HepG2 (cell line): ENCODE data around the gene MBTPS2. TPM values are rescaled to one million over a fixed set of nuclear protein-coding genes. Genes with fewer than 3 reads are reported as not detected.

Experiments
- ATAC-seq: fragments of 200-7000 bp; cut with Tn5 transposase; 3 replicates; pipeline ENCODE4 v1.9.1; 2020; ENCODE audit warnings: mild to moderate bottlenecking, moderate library complexity
- BruUV-seq: library from RNA; stranded (reverse); fragments of 400-500 nt; replicated peaks from 2 replicates; lab custom pipeline; 2021; lab: Mats Ljungman, UMichigan
- CTCF ChIA-PET: fragments of 300-600 bp; formaldehyde crosslinking; extraction: SDS; loops from one replicate; lab custom pipeline; 2021; ENCODE audit warnings: low total read pairs, inconsistent platforms, low intra/inter-chr PET ratio; lab: Yijun Ruan, JAX
- POLR2A ChIA-PET: fragments of 350-600 bp; sonication (Branson Sonifier 250); formaldehyde crosslinking; loops from one replicate; lab custom pipeline; 2020; ENCODE audit warnings: antibody characterized with exemption, inconsistent platforms; lab: Yijun Ruan, JAX
- DNase-seq: peaks from one replicate; pipeline ENCODE4 v3.0.0-alpha.2; 2015; ENCODE audit warnings: low spot score
- FAIRE-seq: peaks from 3 replicates; lab custom pipeline; 2011; peaks lifted over from hg19 to GRCh38; lab: Jason Lieb, UNC
- H2AFZ ChIP-seq: one replicate; pipeline ENCODE4 v1.6.1; 2011; ENCODE audit warnings: low read length, inconsistent platforms
- H3K27ac ChIP-seq: fragments of 300-600 bp; 3 replicates; pipeline ENCODE4 v1.8.0; 2011; ENCODE audit warnings: mixed run types, mild to moderate bottlenecking, mixed read lengths, low read length, inconsistent platforms; ENCODE audit not compliant: insufficient read depth; ENCODE audit errors: extremely low read length
- H3K27me3 ChIP-seq, 2 experiments: fragments of 200-600 bp in 1 of 2; 2 replicates in 1 of 2; 3 replicates in 1 of 2; pipeline versions ENCODE4 v1.6.0 to v1.8.0; 2011; ENCODE audit warnings: low read length in 2 of 2, mild to moderate bottlenecking in 2 of 2, moderate library complexity in 2 of 2, inconsistent platforms in 1 of 2; ENCODE audit not compliant: insufficient read depth in 2 of 2, control insufficient read depth in 1 of 2
- H3K36me3 ChIP-seq, 2 experiments: fragments of 200-600 bp in 1 of 2; replicated peaks in 1 of 2; 2 replicates in 1 of 2; 3 replicates in 1 of 2; pipeline versions ENCODE4 v1.5.1 to v1.8.0; 2011; ENCODE audit warnings: low read length in 2 of 2, inconsistent platforms in 1 of 2; ENCODE audit not compliant: insufficient read depth in 2 of 2, control insufficient read depth in 1 of 2
- H3K4me1 ChIP-seq: 2 replicates; pipeline ENCODE4 v1.5.1; 2012; ENCODE audit warnings: low read length, inconsistent platforms; ENCODE audit not compliant: insufficient read depth
- H3K4me2 ChIP-seq: 2 replicates; pipeline ENCODE4 v1.6.0; 2011; ENCODE audit warnings: low read depth, low read length, inconsistent platforms
- H3K4me3 ChIP-seq, 3 experiments: fragments of 200-600 bp in 1 of 3; sonication (generic), shearing (Covaris generic) in 1 of 3; replicated peaks in 1 of 3; 2 replicates each; pipeline ENCODE4 v1.5.1; 2011 to 2016; ENCODE audit warnings: low read length in 3 of 3, inconsistent platforms in 2 of 3, low read depth in 2 of 3, mild to moderate bottlenecking in 2 of 3, control low read depth in 1 of 3, mixed read lengths in 1 of 3; ENCODE audit not compliant: insufficient read depth in 1 of 3
- H3K79me2 ChIP-seq: one replicate; pipeline ENCODE4 v1.6.1; 2011; ENCODE audit warnings: low read length, inconsistent platforms; ENCODE audit not compliant: insufficient read depth
- H3K9ac ChIP-seq: 2 replicates; pipeline ENCODE4 v1.6.0; 2011; ENCODE audit warnings: mild to moderate bottlenecking, low read depth, low read length, inconsistent platforms; ENCODE audit not compliant: insufficient read depth
- H3K9me3 ChIP-seq: 2 replicates; pipeline ENCODE4 v1.5.1; 2012; ENCODE audit warnings: mild to moderate bottlenecking, low read length
- H4K20me1 ChIP-seq: 2 replicates; pipeline ENCODE4 v1.6.0; 2011; ENCODE audit warnings: inconsistent platforms, mild to moderate bottlenecking, low read length, moderate library complexity; ENCODE audit not compliant: insufficient read depth
- AHR ChIP-seq: IDR thresholded peaks from 2 replicates; pipeline ENCODE4 v1.6.1; 2018; ENCODE audit warnings: missing genetic modification reagents, missing compliant biosample characterization
- KDM4B ChIP-seq: sonication (generic); formaldehyde crosslinking; IDR thresholded peaks from 2 replicates; pipeline ENCODE4 v1.4.0; 2020; ENCODE audit warnings: missing genetic modification reagents
- KMT2B ChIP-seq: IDR thresholded peaks from 2 replicates; pipeline ENCODE4 v1.6.1; 2016; ENCODE audit warnings: missing genetic modification reagents, missing compliant biosample characterization
- NFE2 ChIP-seq: sonication (generic); formaldehyde crosslinking; IDR thresholded peaks from 2 replicates; pipeline ENCODE4 v1.4.0; 2020; ENCODE audit warnings: missing genetic modification reagents
- RAD21 ChIP-seq: fragments of 450-650 bp; formaldehyde crosslinking; IDR thresholded peaks from 2 replicates; pipeline ENCODE4 v1.5.0; 2020; ENCODE audit warnings: mild to moderate bottlenecking
- RORA ChIP-seq: sonication (generic); formaldehyde crosslinking; IDR thresholded peaks from 2 replicates; pipeline ENCODE4 v1.5.0; 2020; ENCODE audit warnings: mild to moderate bottlenecking, missing genetic modification reagents, moderate library complexity
- ZKSCAN5 ChIP-seq: sonication (generic); formaldehyde crosslinking; IDR thresholded peaks from 2 replicates; pipeline ENCODE4 v1.5.1; 2020; ENCODE audit warnings: mild to moderate bottlenecking, missing genetic modification reagents
- ZNF484 ChIP-seq: sonication (generic); formaldehyde crosslinking; IDR thresholded peaks from 2 replicates; pipeline ENCODE4 v1.5.1; 2020; ENCODE audit warnings: mild to moderate bottlenecking, low read depth, missing genetic modification reagents, borderline replicate concordance
- ZNF572 ChIP-seq: sonication (generic); formaldehyde crosslinking; IDR thresholded peaks from 2 replicates; pipeline ENCODE4 v1.5.1; 2020; ENCODE audit warnings: mild to moderate bottlenecking, missing genetic modification reagents
- ZSCAN31 ChIP-seq: sonication (generic); formaldehyde crosslinking; IDR thresholded peaks from 2 replicates; pipeline ENCODE4 v1.5.0; 2020; ENCODE audit warnings: low read depth, mild to moderate bottlenecking, missing genetic modification reagents
- WGBS: methylation state at CpG from one replicate; pipeline ENCODE4 v1.1.6; 2017; ENCODE audit warnings: low lambda C conversion rate; 5-methylcytosine and 5-hydroxymethylcytosine counted together
- in situ Hi-C: cut with HindIII; loops from 2 replicates; pipeline ENCODE4 v1.10.0; 2017; ENCODE audit warnings: low pct_unique_long_range_greater_than_20kb; ENCODE audit not compliant: extremely low pct_ligation_motif_present
- intact Hi-C: fragments of 100-400 bp; cut with micrococcal nuclease; formaldehyde crosslinking; loops from one replicate; pipeline ENCODE4 v1.10.0; 2022; ENCODE audit not compliant: unreplicated experiment
- polyA plus RNA-seq, 8 experiments: library from polyadenylated mRNA; depleted of rRNA in 3 of 8; stranded (reverse) in 7 of 8; unstranded in 1 of 8; fragments of >200 nt; fragmentation: Illumina TruSeq in 4 of 8; extraction: Trizol in 4 of 8; gene quantifications; 2 replicates each; pipeline versions ENCODE4 v1.2.1 to v1.2.3, GENCODE V29; 2011 to 2016; ENCODE audit warnings: low read depth in 4 of 8, missing spikeins in 1 of 8, mixed read lengths in 1 of 8; ENCODE audit not compliant: insufficient read depth in 1 of 8
- total RNA-seq, 5 experiments: library from RNA; depleted of rRNA; stranded (reverse); fragments of >200 nt; fragmentation: Illumina TruSeq; extraction: Trizol; gene quantifications; 2 replicates each; pipeline ENCODE4 v1.2.3, GENCODE V29; 2016; ENCODE audit warnings: low read depth in 1 of 5
- TF ChIP-seq, protein P1 (sequence below): sonication (generic); formaldehyde crosslinking; IDR thresholded peaks from 2 replicates; pipeline ENCODE4 v1.4.0; 2020; ENCODE audit warnings: missing genetic modification reagents, borderline replicate concordance
- TF ChIP-seq, protein P2 (sequence below): sonication (generic); formaldehyde crosslinking; IDR thresholded peaks from 2 replicates; pipeline ENCODE4 v1.5.0; 2020; ENCODE audit warnings: missing genetic modification reagents, mild to moderate bottlenecking, borderline replicate concordance
- TF ChIP-seq, protein P3 (sequence below): sonication (generic); formaldehyde crosslinking; IDR thresholded peaks from 2 replicates; pipeline ENCODE4 v1.5.0; 2020; ENCODE audit warnings: missing genetic modification reagents

Gene MBTPS2
- total and polyA plus RNA-seq, 2 of the 13 experiments (the other 11 are each of a cell fraction or from before 2014, with no cell fraction given), result 5.7 to 14.4 TPM

DNA sequence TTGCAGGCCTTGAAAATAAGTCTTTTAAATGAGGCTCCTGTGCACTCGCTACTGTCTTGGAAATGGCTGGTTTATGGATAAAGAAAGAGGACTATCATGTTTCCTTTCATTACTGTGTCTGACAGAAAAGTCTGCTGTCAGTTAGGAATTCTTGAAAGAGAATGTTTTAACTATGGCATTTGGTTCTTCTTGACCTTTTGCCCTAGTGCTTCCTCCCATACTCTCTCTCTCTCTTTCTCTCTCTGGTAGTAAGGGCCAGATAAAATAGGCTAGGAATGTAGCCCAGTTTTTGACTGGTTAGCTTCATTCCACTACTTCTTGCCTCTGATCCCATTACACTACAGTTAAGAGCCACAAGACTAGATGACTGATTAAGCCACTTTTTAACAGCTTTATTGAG is 46.2 kb downstream of the MBTPS2 start:
- no peak for ATAC-seq
- intact Hi-C loops, result no loop called here
- Histone ChIP-seq H3K27ac (no peak overlapping the region), H3K9me3 (no peaks in the 10 kb centered on the region), H3K27me3 (no peaks in the 10 kb centered on the region), H3K36me3 (no peaks in the 10 kb centered on the region), H2AFZ (no peak overlapping the region), H3K9ac (no peak overlapping the region), H3K79me2 (no peaks in the 10 kb centered on the region), H3K4me2 (no peak overlapping the region), H4K20me1 (no peaks in the 10 kb centered on the region), H3K4me1 (peaks cover 14% of the 10 kb centered on the region; the same call in 1 of the 2 replicates)
- CTCF ChIA-PET, result no interaction called here
- no peak for FAIRE-seq
- in situ Hi-C loops, result no loop called here
- no TSS peak for BruUV-seq
- DNase-seq, result no peak
- TF ChIP-seq RORA (CRISPR knock-in tag), result no peak
- no peak for TF ChIP-seq ZNF484 (CRISPR knock-in tag)
- TF ChIP-seq RAD21 (CRISPR knock-in tag), result no peak
- no peak for TF ChIP-seq ZNF572 (CRISPR knock-in tag)
- TF ChIP-seq, protein P1, sequence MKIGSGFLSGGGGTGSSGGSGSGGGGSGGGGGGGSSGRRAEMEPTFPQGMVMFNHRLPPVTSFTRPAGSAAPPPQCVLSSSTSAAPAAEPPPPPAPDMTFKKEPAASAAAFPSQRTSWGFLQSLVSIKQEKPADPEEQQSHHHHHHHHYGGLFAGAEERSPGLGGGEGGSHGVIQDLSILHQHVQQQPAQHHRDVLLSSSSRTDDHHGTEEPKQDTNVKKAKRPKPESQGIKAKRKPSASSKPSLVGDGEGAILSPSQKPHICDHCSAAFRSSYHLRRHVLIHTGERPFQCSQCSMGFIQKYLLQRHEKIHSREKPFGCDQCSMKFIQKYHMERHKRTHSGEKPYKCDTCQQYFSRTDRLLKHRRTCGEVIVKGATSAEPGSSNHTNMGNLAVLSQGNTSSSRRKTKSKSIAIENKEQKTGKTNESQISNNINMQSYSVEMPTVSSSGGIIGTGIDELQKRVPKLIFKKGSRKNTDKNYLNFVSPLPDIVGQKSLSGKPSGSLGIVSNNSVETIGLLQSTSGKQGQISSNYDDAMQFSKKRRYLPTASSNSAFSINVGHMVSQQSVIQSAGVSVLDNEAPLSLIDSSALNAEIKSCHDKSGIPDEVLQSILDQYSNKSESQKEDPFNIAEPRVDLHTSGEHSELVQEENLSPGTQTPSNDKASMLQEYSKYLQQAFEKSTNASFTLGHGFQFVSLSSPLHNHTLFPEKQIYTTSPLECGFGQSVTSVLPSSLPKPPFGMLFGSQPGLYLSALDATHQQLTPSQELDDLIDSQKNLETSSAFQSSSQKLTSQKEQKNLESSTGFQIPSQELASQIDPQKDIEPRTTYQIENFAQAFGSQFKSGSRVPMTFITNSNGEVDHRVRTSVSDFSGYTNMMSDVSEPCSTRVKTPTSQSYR (CRISPR knock-in tag), result no peak
- no peak for TF ChIP-seq KDM4B
- TF ChIP-seq, all 625 proteins: peak for 0
- POLR2A ChIA-PET, result no interaction called here
- 100% methylated on average over 1 of the region's 1 CpG for WGBS
- H3K4me3 ChIP-seq, result no peak overlapping the region

DNA sequence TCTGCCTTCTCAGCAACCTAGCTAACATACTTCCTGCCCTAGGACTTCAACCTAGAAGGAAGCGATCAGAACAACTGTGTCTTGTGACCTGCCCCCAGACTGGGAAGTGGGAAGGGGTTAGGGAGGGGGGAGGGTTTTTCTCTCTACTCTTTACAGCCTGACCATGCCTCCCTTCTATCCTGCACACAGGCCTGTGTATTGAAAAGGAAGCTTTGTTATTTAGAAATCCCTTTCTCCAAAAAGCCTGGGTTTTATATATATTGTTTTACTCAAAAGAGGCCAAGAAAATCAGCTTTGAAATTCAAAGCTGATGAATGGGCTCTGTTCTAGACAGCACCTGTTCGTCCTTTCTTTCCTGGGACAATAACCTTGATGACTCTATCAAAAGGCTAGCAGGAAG is 65.9 kb downstream of the MBTPS2 start:
- H3K4me2 ChIP-seq, result no peak overlapping the region
- TF ChIP-seq KMT2B (CRISPR knock-in tag), result no peak
- TF ChIP-seq ZKSCAN5, result no peak
- TF ChIP-seq NFE2 (CRISPR knock-in tag), result no peak
- TF ChIP-seq, protein P2, sequence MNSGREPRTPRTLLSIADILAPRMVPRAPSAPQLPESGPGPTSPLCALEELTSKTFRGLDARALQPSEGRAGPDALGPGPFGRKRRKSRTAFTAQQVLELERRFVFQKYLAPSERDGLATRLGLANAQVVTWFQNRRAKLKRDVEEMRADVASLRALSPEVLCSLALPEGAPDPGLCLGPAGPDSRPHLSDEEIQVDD, result no peak
- TF ChIP-seq ZSCAN31 (CRISPR knock-in tag), result no peak
- no peak for TF ChIP-seq AHR (CRISPR knock-in tag)
- TF ChIP-seq, protein P3, sequence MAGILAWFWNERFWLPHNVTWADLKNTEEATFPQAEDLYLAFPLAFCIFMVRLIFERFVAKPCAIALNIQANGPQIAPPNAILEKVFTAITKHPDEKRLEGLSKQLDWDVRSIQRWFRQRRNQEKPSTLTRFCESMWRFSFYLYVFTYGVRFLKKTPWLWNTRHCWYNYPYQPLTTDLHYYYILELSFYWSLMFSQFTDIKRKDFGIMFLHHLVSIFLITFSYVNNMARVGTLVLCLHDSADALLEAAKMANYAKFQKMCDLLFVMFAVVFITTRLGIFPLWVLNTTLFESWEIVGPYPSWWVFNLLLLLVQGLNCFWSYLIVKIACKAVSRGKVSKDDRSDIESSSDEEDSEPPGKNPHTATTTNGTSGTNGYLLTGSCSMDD (CRISPR knock-in tag), result no peak
- TF ChIP-seq, all 625 proteins: peak for 0
- Histone ChIP-seq H3K4me3 (no peak overlapping the region), H4K20me1 (no peaks in the 10 kb centered on the region), H3K79me2 (no peaks in the 10 kb centered on the region), H3K9me3 (no peaks in the 10 kb centered on the region), H3K36me3 (no peaks in the 10 kb centered on the region), H3K9ac (no peak overlapping the region), H3K27ac (no peak overlapping the region), H2AFZ (no peak overlapping the region), H3K27me3 (no peaks in the 10 kb centered on the region), H3K4me1 (no peaks in the 10 kb centered on the region)
- no TSS peak for BruUV-seq
- ATAC-seq (no peak), DNase-seq (no peak), FAIRE-seq (no peak)
- in situ Hi-C loops (no loop called here), intact Hi-C loops (no loop called here)
- 78% methylated on average over 2 of the region's 2 CpGs for WGBS
- CTCF ChIA-PET, result no interaction called here
- POLR2A ChIA-PET, result no interaction called here
